Hepatocyte (in vitro differentiated cells): ENCODE measurements around the gene ZNG1B. TPM values are rescaled to one million over a fixed set of nuclear protein-coding genes. Genes with fewer than 3 reads are reported as not detected.
"Not testable (repeated sequence)": the region's sequence is repeated elsewhere in the genome, so short reads cannot be mapped to it uniquely, and the experiment has no call there.

Experiments used
- DNase-seq: peaks from one replicate; pipeline ENCODE4 v3.0.0-alpha.2; 2016; ENCODE audit warnings: low spot score
- H2AFZ ChIP-seq: fragments of 200-600 bp; sonication (generic); 2 replicates; pipeline ENCODE4 v1.6.0; 2016; ENCODE audit warnings: antibody characterized with exemption, mild to moderate bottlenecking
- H3K27ac ChIP-seq: fragments of 200-600 bp; sonication (generic); 2 replicates; pipeline ENCODE4 v1.5.1; 2016; ENCODE audit warnings: mild to moderate bottlenecking
- H3K27me3 ChIP-seq: fragments of 200-600 bp; sonication (generic); 2 replicates; pipeline ENCODE4 v1.6.1; 2016
- H3K36me3 ChIP-seq: fragments of 200-600 bp; sonication (generic); replicated peaks from 2 replicates; pipeline ENCODE4 v1.5.1; 2016; ENCODE audit warnings: low read depth; ENCODE audit not compliant: insufficient read depth
- H3K4me1 ChIP-seq: fragments of 200-600 bp; sonication (generic); 2 replicates; pipeline ENCODE4 v1.5.1; 2016; ENCODE audit warnings: mild to moderate bottlenecking, moderate library complexity; ENCODE audit not compliant: insufficient read depth
- H3K4me2 ChIP-seq: fragments of 200-600 bp; sonication (generic); 2 replicates; pipeline ENCODE4 v1.6.0; 2016
- H3K4me3 ChIP-seq: fragments of 200-600 bp; sonication (generic); 2 replicates; pipeline ENCODE4 v1.5.1; 2016; ENCODE audit warnings: mild to moderate bottlenecking
- H3K79me2 ChIP-seq: fragments of 200-600 bp; sonication (generic); 2 replicates; pipeline ENCODE4 v1.6.0; 2017; ENCODE audit warnings: mild to moderate bottlenecking
- H3K9me2 ChIP-seq: fragments of 200-600 bp; sonication (generic); replicated peaks from 2 replicates; pipeline ENCODE4 v1.6.0; 2017; ENCODE audit warnings: mild to moderate bottlenecking; ENCODE audit not compliant: insufficient read depth
- H3K9me3 ChIP-seq: fragments of 200-600 bp; sonication (generic); 2 replicates; pipeline ENCODE4 v1.5.1; 2016; ENCODE audit warnings: low read depth, mild to moderate bottlenecking
- H4K20me1 ChIP-seq: fragments of 200-600 bp; sonication (generic); 2 replicates; pipeline ENCODE4 v1.6.0; 2016; ENCODE audit warnings: mild to moderate bottlenecking; ENCODE audit not compliant: insufficient read depth, poor library complexity, severe bottlenecking
- EZH2 ChIP-seq: fragments of 200-600 bp; sonication (generic); IDR thresholded peaks from 2 replicates; pipeline ENCODE4 v1.6.1; 2016; ENCODE audit warnings: antibody characterized with exemption, mild to moderate bottlenecking, borderline replicate concordance
- EZH2phosphoT487 ChIP-seq: fragments of 200-600 bp; sonication (generic); IDR thresholded peaks from one replicate; pipeline ENCODE4 v1.6.1; 2018; ENCODE audit warnings: antibody characterized with exemption, mild to moderate bottlenecking, low read depth, moderate library complexity; ENCODE audit not compliant: unreplicated experiment, severe bottlenecking
- WGBS: methylation state at CpG from one replicate; pipeline ENCODE4 v1.1.6; 2016; ENCODE audit warnings: low lambda C conversion rate; ENCODE audit errors: missing lambda C conversion rate; 5-methylcytosine and 5-hydroxymethylcytosine counted together
- polyA plus RNA-seq: library from polyadenylated mRNA; unstranded; fragments of >200 nt; fragmentation: Nextera tagmentation; extraction: Ambion mirVana; gene quantifications from 2 replicates; pipeline ENCODE4 v1.2.1, GENCODE V29; 2016
- total RNA-seq: library from RNA; depleted of rRNA; stranded (reverse); fragments of >200 nt; gene quantifications from 2 replicates; pipeline ENCODE4 v1.2.3, GENCODE V29; 2014
- TF ChIP-seq, protein P1 (sequence below): fragments of 200-600 bp; sonication (generic); IDR thresholded peaks from 2 replicates; pipeline ENCODE4 v1.5.1; 2016; ENCODE audit warnings: antibody characterized with exemption, mild to moderate bottlenecking; ENCODE audit not compliant: poor library complexity

Gene ZNG1B
- total and polyA plus RNA-seq, 2 experiments from 2014 or later, result 46.3 to 52.3 TPM

DNA sequence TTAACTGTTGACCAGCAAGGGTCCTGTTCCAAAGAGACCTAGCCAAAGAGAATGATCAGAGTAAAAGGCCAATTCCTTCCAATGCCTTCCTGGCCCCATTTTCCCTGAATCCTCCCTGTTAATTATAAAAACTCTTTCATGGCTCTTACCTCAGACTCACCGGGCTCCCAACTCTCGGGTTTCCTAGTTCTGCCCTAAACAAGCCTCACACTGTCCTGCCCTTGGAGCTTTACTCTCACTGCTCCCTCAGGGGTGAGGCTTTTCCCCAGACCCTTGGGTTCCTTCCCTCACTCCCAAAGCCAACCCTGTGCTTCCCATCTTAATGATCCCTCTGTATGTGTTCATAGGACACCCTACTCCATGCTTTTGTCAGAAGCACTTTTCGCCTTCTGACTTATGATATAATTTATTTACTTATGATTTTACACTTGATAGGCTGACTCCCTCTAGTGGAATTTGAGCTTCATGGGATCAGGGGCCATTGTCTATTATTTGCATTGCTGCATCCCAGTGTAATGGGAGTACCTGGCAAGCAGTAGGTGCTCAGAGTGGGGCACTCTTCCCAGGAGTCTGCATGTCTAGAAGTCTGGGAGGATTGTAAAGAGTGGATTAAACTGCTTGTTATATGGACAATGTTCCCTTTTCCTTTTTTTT, 29.9 kb upstream of the ZNG1B start:
- Histone ChIP-seq H4K20me1 (no peaks in the 10 kb centered on the region), H3K4me1 (no peaks in the 10 kb centered on the region), H2AFZ (no peak overlapping the region), H3K9me2 (no peaks in the 10 kb centered on the region), H3K79me2 (no peaks in the 10 kb centered on the region), H3K4me2 (no peak overlapping the region), H3K36me3 (no peaks in the 10 kb centered on the region), H3K27me3 (peaks cover 4% of the 10 kb centered on the region), H3K9me3 (no peaks in the 10 kb centered on the region), H3K27ac (no peak overlapping the region), H3K4me3 (no peak overlapping the region)
- DNase-seq, result peak; percentile 38
- TF ChIP-seq EZH2phosphoT487 (no peak), EZH2 (no peak)
- TF ChIP-seq, protein P1, sequence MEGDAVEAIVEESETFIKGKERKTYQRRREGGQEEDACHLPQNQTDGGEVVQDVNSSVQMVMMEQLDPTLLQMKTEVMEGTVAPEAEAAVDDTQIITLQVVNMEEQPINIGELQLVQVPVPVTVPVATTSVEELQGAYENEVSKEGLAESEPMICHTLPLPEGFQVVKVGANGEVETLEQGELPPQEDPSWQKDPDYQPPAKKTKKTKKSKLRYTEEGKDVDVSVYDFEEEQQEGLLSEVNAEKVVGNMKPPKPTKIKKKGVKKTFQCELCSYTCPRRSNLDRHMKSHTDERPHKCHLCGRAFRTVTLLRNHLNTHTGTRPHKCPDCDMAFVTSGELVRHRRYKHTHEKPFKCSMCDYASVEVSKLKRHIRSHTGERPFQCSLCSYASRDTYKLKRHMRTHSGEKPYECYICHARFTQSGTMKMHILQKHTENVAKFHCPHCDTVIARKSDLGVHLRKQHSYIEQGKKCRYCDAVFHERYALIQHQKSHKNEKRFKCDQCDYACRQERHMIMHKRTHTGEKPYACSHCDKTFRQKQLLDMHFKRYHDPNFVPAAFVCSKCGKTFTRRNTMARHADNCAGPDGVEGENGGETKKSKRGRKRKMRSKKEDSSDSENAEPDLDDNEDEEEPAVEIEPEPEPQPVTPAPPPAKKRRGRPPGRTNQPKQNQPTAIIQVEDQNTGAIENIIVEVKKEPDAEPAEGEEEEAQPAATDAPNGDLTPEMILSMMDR, result no peak
- WGBS, result 77% methylated on average over 3 of the region's 3 CpGs

DNA sequence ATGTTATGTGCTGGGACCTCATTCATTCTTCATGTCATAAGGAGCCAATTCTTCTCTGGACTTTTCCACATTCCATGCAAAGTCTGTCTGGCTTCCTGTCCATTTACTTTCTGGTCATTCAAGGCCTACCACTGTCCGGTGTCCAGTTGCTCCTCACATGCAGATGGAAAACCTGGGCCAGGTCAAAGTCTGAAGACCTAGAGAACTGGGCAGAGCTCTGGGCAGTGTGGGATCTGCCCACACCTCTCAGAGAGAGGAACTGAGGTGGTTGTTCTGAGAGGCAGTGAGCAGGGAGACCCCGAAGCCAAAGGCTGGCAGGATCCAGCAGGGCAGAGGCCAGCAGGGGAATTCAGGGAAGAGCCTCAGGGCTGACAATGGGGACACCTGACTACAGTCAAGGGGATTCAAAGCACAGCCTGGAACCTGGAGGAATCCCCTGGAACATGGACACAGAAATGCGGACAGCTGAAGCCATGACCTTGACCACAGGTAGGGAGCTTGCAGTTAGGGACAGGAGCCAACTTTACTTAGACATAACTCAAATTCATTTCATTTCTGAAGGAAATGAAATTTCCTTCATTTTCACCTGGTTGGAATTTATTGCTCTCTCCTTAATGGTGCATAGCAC, 25.7 kb upstream of the ZNG1B start:
- H3K9me3 ChIP-seq, H3K27ac ChIP-seq, H3K9me2 ChIP-seq, H3K79me2 ChIP-seq, H3K4me2 ChIP-seq, H3K4me1 ChIP-seq, H2AFZ ChIP-seq, H4K20me1 ChIP-seq, DNase-seq, H3K27me3 ChIP-seq, H3K36me3 ChIP-seq, H3K4me3 ChIP-seq: not testable (repeated sequence)
- WGBS, result 78% methylated on average over 1 of the region's 3 CpGs

DNA sequence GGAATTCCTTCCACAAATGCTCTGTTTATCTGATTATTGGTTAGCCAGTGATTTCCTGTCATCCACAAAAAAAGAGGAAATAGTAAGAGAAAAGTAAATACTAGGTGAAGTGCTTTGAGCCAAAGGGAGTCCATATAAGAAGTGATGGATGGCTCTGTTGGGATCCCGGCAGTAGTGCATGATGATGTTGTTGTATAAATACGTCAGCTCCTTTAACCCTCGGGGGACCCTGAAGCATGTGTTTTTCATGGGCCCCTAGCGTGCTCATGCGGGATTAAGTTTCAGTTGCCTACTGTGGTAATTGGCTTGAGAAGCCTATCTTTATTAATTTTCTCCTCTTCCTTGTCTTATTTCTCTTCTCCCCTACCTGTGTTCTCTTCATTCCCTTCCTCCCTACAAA, 24.7 kb upstream of the ZNG1B start:
- H4K20me1 ChIP-seq, H3K79me2 ChIP-seq, H3K27ac ChIP-seq, H3K4me3 ChIP-seq, H3K4me2 ChIP-seq, H3K36me3 ChIP-seq, H2AFZ ChIP-seq, H3K9me2 ChIP-seq, H3K27me3 ChIP-seq, H3K9me3 ChIP-seq, DNase-seq, H3K4me1 ChIP-seq: not testable (repeated sequence)
- 59% methylated on average over 5 of the region's 5 CpGs for WGBS

DNA sequence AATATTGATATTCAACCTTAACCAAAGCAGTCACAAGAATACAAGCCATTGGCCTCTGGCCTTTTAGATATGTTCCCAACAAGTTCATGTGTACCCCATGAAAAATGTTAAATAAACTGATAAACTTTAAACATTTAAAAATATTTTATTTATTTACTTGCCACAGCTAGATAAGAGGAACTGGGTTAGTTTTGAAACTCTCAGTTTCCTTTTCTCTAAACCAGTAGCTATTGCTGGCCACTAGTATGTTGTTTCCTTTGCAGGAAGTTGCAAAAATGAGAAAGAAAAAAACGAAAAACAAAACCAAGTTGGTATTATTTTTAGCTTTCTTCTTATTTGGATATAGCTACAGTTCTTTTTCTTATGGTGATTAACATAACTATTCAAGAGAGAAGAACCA, 5.7 kb upstream of the ZNG1B start:
- 60% methylated on average over 1 of the region's 1 CpG for WGBS
- not testable (repeated sequence) for H2AFZ ChIP-seq, H4K20me1 ChIP-seq, DNase-seq, H3K9me3 ChIP-seq, H3K27me3 ChIP-seq, H3K4me2 ChIP-seq, H3K4me3 ChIP-seq, H3K9me2 ChIP-seq, H3K4me1 ChIP-seq, H3K79me2 ChIP-seq, H3K36me3 ChIP-seq, H3K27ac ChIP-seq

DNA sequence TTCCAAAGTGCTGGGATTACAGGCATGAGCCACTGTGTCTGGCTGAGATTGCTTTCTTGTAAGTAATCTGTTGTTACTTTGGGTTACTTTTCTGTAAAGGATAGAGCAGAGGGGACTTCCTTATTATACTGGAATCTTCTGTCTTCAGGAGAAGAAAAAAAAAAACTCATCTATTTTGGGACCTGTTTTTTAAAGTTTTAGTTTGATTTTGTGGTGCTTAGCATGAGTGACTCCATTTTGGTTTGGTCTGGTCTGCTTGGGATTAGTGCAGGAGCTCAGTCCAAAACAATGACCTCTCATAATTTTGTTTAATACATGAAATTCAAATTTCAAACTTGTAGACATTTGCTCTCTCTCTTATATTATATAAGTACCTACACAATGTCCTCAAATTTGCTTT, 4.0 kb upstream of the ZNG1B start:
- H3K9me2 ChIP-seq, H3K4me1 ChIP-seq, H3K9me3 ChIP-seq, H3K4me3 ChIP-seq, H3K79me2 ChIP-seq, H3K36me3 ChIP-seq, H3K4me2 ChIP-seq, H4K20me1 ChIP-seq, H3K27me3 ChIP-seq, DNase-seq, H3K27ac ChIP-seq, H2AFZ ChIP-seq: not testable (repeated sequence)

DNA sequence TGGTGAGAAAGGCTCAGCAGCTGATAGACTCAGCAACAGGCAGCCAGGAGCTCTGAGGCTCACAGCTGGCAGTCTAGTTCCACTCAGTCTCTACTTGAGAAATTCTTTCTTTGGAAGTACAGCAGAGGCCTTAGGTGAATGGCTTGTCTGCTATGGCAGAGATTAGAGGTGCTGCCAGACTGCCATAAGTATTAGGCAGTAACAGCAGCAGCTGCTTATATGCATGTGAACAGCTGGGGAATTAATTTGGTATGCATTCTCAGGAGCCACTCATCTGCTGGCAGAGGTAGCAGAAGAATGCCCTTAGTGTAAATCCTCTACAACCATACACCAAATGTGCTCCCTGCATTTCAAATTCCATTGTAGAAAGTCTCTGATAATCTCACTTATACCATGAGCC, 28.3 kb downstream of the ZNG1B start:
- H3K4me2 ChIP-seq, H3K4me1 ChIP-seq, H3K9me3 ChIP-seq, H2AFZ ChIP-seq, H3K79me2 ChIP-seq, H3K36me3 ChIP-seq, H3K27me3 ChIP-seq, H3K4me3 ChIP-seq, H4K20me1 ChIP-seq, DNase-seq, H3K9me2 ChIP-seq, H3K27ac ChIP-seq: not testable (repeated sequence)

DNA sequence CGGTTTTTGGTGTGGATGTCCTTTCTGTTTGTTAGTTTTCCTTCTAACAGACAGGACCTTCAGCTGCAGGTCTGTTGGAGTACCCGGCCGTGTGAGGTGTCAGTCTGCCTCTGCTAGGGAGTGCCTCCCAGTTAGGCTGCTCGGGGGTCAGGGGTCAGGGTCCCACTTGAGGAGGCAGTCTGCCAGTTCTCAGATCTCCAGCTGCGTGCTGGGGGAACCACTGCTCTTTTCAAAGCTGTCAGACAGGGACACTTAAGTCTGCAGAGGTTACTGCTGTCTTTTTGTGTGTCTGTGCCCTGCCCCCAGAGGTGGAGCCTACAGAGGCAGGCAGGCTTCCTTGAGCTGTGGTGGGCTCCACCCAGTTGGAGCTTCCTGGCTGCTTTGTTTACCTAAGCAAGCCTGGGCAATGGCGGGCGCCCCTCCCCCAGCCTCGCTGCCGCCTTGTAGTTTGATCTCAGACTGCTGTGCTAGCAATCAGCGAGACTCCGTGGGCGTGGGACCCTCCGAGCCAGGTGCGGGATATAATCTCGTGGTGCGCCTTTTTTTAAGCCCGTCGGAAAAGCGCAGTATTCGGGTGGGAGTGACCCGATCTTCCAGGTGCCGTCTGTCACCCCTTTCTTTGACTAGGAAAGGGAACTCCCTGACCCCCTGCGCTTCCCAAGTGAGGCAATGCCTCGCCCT, 39.3 kb downstream of the ZNG1B start:
- H3K4me1 ChIP-seq, DNase-seq, H3K9me2 ChIP-seq, H2AFZ ChIP-seq, H3K9me3 ChIP-seq, H3K4me2 ChIP-seq, H3K36me3 ChIP-seq, H3K79me2 ChIP-seq, H4K20me1 ChIP-seq, H3K27me3 ChIP-seq, H3K27ac ChIP-seq, H3K4me3 ChIP-seq: not testable (repeated sequence)
- WGBS, result 63% methylated on average over 16 of the region's 24 CpGs

DNA sequence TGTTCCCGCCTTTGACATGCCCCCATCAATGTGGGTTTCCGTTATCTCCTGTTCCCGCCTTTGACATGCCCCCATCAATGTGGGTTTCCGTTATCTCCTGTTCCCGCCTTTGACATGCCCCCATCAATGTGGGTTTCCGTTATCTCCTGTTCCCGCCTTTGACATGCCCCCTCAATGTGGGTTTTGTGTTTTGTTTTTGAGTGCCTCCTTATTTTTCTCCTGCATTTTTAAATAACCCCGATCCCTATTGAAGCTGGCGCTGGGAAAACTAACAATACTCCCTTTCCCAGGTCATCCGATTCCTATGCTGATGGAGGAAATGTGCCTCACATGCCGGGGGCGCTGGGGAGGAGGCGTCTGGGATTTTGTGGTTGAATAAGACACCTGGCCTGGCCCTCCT, 59.0 kb downstream of the ZNG1B start:
- H3K4me3 ChIP-seq, H3K4me2 ChIP-seq, H3K9me2 ChIP-seq, H4K20me1 ChIP-seq, H3K27me3 ChIP-seq, H3K9me3 ChIP-seq, H3K27ac ChIP-seq, H3K4me1 ChIP-seq, DNase-seq, H3K36me3 ChIP-seq, H3K79me2 ChIP-seq, H2AFZ ChIP-seq: not testable (repeated sequence)
- 91% methylated on average over 9 of the region's 13 CpGs for WGBS
